KMS-11 (cell line): ENCODE measurements around the gene ZMAT5.

Experiments
- H2AFZ ChIP-seq: fragments of 200-600 bp; sonication (generic); 2 replicates; pipeline ENCODE4 v1.6.1; 2016; ENCODE audit warnings: antibody characterized with exemption, mixed run types, low read depth
- H3K27ac ChIP-seq: fragments of 200-600 bp; sonication (generic); 2 replicates; pipeline ENCODE4 v1.6.1; 2016; ENCODE audit warnings: mild to moderate bottlenecking, mixed run types
- H3K27me3 ChIP-seq: fragments of 200-600 bp; sonication (generic); 2 replicates; pipeline ENCODE4 v1.6.1; 2017; ENCODE audit warnings: mild to moderate bottlenecking, low read depth, mixed run types, moderate library complexity; ENCODE audit not compliant: insufficient read depth
- H3K36me3 ChIP-seq: fragments of 200-600 bp; sonication (generic); 2 replicates; pipeline ENCODE4 v1.6.1; 2017; ENCODE audit warnings: mild to moderate bottlenecking, mixed run types; ENCODE audit not compliant: insufficient read depth
- H3K4me1 ChIP-seq: fragments of 200-600 bp; sonication (generic); 2 replicates; pipeline ENCODE4 v1.6.1; 2016; ENCODE audit warnings: mild to moderate bottlenecking, low read depth, mixed run types; ENCODE audit not compliant: poor library complexity, severe bottlenecking
- H3K4me2 ChIP-seq: fragments of 200-600 bp; sonication (generic); 2 replicates; pipeline ENCODE4 v1.7.0; 2016; ENCODE audit warnings: mild to moderate bottlenecking, mixed run types
- H3K4me3 ChIP-seq: fragments of 200-600 bp; sonication (generic); IDR thresholded peaks from 2 replicates; pipeline ENCODE4 v1.6.1; 2017; ENCODE audit warnings: low read depth, low read length, mixed read lengths; ENCODE audit not compliant: insufficient read depth
- H3K79me2 ChIP-seq: fragments of 200-600 bp; sonication (generic); 2 replicates; pipeline ENCODE4 v1.6.1; 2016; ENCODE audit warnings: low read depth, mixed run types; ENCODE audit not compliant: insufficient read depth
- H3K9ac ChIP-seq: fragments of 200-600 bp; sonication (generic); 2 replicates; pipeline ENCODE4 v1.6.1; 2016; ENCODE audit warnings: mild to moderate bottlenecking, mixed run types
- H4K20me1 ChIP-seq: fragments of 200-600 bp; sonication (generic); 2 replicates; pipeline ENCODE4 v1.6.1; 2016; ENCODE audit warnings: mild to moderate bottlenecking, mixed run types; ENCODE audit not compliant: insufficient read depth
- CTCF ChIP-seq: fragments of 200-600 bp; sonication (generic); conservative IDR thresholded peaks from 2 replicates; pipeline ENCODE4 v1.6.1; 2017; ENCODE audit warnings: low read depth, mild to moderate bottlenecking, antibody characterized with exemption, low read length, moderate library complexity, mixed read lengths

ZMAT5 gene

GRCh38 chr22:29795663-29796062, 28.9 kb upstream of the ZMAT5 start:
- no peaks in the 10 kb centered on the region for H3K27me3 ChIP-seq
- no peak overlapping the region for H3K27ac ChIP-seq
- TF ChIP-seq CTCF = no peak
- no peak overlapping the region for H3K9ac ChIP-seq
- H3K4me3 ChIP-seq = no peak overlapping the region
- H3K36me3 ChIP-seq = no peaks in the 10 kb centered on the region
- no peaks in the 10 kb centered on the region for H3K79me2 ChIP-seq
- H3K4me1 ChIP-seq = peaks cover 20% of the 10 kb centered on the region
- no peak overlapping the region for H2AFZ ChIP-seq
- H3K4me2 ChIP-seq = no peak overlapping the region
- no peaks in the 10 kb centered on the region for H4K20me1 ChIP-seq

- H3K36me3 ChIP-seq = no peaks in the 10 kb centered on the region
- no peak for TF ChIP-seq CTCF
Observed at GRCh38 chr22:29793396-29793795, 26.6 kb upstream of the ZMAT5 start.

GRCh38 chr22:29790061-29790460, 23.3 kb upstream of the ZMAT5 start:
- Histone ChIP-seq H3K9ac (no peak overlapping the region), H3K36me3 (no peaks in the 10 kb centered on the region)

More at GRCh38 chr22:29793396-29793795, 26.6 kb upstream of the ZMAT5 start:
- no peak overlapping the region for H3K4me2 ChIP-seq
- peaks cover 10% of the 10 kb centered on the region for H3K4me1 ChIP-seq
- H3K27me3 ChIP-seq = no peaks in the 10 kb centered on the region
- no peaks in the 10 kb centered on the region for H4K20me1 ChIP-seq
- no peak overlapping the region for H3K9ac ChIP-seq
- H3K4me3 ChIP-seq = no peak overlapping the region
- H2AFZ ChIP-seq = no peak overlapping the region
- no peaks in the 10 kb centered on the region for H3K79me2 ChIP-seq
- H3K27ac ChIP-seq = no peak overlapping the region

GRCh38 chr22:29788339-29789279, 21.8 kb upstream of the ZMAT5 start:
- Histone ChIP-seq H2AFZ (no peak overlapping the region), H3K79me2 (no peaks in the 10 kb centered on the region), H3K36me3 (no peaks in the 10 kb centered on the region), H3K4me3 (no peak overlapping the region), H3K27ac (no peak overlapping the region), H3K4me1 (no peaks in the 10 kb centered on the region), H3K9ac (no peak overlapping the region), H4K20me1 (no peaks in the 10 kb centered on the region), H3K27me3 (no peaks in the 10 kb centered on the region), H3K4me2 (no peak overlapping the region)
- TF ChIP-seq CTCF = no peak

More at GRCh38 chr22:29790061-29790460, 23.3 kb upstream of the ZMAT5 start:
- no peak for TF ChIP-seq CTCF
- Histone ChIP-seq H3K27me3 (no peaks in the 10 kb centered on the region), H3K27ac (no peak overlapping the region), H4K20me1 (no peaks in the 10 kb centered on the region), H2AFZ (no peak overlapping the region), H3K4me1 (no peaks in the 10 kb centered on the region), H3K4me3 (no peak overlapping the region), H3K79me2 (no peaks in the 10 kb centered on the region), H3K4me2 (no peak overlapping the region)
